ENCODE measurements around the gene LMO1.

- TF ChIP-seq CTCF (IDR thresholded peaks at IDR 0.05 in 2 of 3, conservative IDR thresholded peaks at IDR 0.05 in 1 of 3; ENCODE audit: insufficient read depth in 2 of 3, low read depth in 1 of 3, low read length in 3 of 3) (no peak), USF1 (CRISPR knock-in tag; IDR thresholded peaks at IDR 0.05) (no peak), GABPA (tag; conservative IDR thresholded peaks at IDR 0.05; ENCODE audit: low read depth) (no peak), NKRF (IDR thresholded peaks at IDR 0.05; ENCODE audit: borderline replicate concordance) (no peak), RFX5 (IDR thresholded peaks at IDR 0.05; ENCODE audit: low read depth, low read length) (no peak), ELF4 (CRISPR knock-in tag; IDR thresholded peaks at IDR 0.05) (no peak), RFX1 (IDR thresholded peaks at IDR 0.05) (no peak), MYNN (IDR thresholded peaks at IDR 0.05) (no peak), MYNN (CRISPR knock-in tag; IDR thresholded peaks at IDR 0.05) (no peak), UBTF (IDR thresholded peaks at IDR 0.05; ENCODE audit: borderline replicate concordance in 1 of 2, low read depth in 2 of 2, low read length in 2 of 2) (no peak), ZFPM2 (CRISPR knock-in tag; IDR thresholded peaks at IDR 0.05) (no peak), CREM (IDR thresholded peaks at IDR 0.05; ENCODE audit: low read depth) (no peak), PATZ1 (CRISPR knock-in tag; IDR thresholded peaks at IDR 0.05; ENCODE audit: borderline replicate concordance) (no peak), JUNB (CRISPR knock-in tag; conservative IDR thresholded peaks at IDR 0.05) (no peak), MED1 (CRISPR knock-in tag; IDR thresholded peaks at IDR 0.05; ENCODE audit: borderline replicate concordance) (no peak)
Observed at GRCh38 chr11:8249482-8249881, 14.2 kb downstream of the LMO1 start.
